ENCODE measurements around the gene MSX2.
"Not testable (repeated sequence)": the region's sequence is repeated elsewhere in the genome, so short reads cannot be mapped to it uniquely, and the experiment has no call there.

MSX2 gene

DNA sequence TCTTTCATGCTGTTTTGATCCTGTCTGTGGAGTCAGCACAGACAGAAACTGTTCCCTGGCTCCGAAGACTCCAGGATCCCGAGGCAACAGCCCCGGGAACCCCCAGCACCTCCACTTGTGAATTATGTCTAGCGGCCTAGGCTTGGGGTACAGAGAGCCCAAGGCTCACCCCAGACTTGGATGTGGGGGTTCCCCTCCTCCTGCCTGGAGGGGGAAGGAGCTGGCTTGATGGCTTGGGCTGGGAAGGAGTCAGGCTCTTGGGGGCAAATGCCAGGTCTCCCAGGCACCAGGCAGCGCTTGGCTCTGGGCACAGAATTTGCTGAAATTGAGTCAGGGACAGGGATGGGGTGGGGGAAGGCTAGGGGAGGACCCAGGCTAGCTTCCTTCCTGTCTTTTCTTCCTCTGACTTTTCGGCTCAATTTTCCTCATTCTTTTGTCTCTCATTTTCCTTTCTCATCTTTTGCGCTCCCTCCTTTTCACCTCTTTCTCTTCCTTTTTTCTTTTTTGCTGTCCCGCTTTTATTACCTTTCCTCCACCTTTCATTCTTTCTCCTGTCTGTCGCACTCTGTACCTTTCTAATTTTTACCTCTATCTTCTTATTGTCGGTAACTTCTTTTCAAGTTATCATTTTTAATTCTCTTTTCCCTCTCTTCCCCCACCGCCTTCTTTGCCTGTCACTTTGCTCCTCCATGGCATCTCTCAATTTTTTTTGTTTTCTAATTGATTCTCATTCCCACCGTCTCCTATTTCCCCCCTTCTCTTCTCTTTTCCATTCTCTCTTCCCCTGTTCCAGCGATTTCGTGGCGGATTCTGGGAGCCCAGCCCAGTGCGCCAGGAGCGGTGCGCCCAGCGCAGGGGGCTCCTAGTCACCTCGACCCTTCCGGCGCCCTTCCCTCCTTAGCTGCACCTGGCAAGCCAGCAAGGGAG is 10.5 kb downstream of the MSX2 start:
- no peak for DNase-seq

DNA sequence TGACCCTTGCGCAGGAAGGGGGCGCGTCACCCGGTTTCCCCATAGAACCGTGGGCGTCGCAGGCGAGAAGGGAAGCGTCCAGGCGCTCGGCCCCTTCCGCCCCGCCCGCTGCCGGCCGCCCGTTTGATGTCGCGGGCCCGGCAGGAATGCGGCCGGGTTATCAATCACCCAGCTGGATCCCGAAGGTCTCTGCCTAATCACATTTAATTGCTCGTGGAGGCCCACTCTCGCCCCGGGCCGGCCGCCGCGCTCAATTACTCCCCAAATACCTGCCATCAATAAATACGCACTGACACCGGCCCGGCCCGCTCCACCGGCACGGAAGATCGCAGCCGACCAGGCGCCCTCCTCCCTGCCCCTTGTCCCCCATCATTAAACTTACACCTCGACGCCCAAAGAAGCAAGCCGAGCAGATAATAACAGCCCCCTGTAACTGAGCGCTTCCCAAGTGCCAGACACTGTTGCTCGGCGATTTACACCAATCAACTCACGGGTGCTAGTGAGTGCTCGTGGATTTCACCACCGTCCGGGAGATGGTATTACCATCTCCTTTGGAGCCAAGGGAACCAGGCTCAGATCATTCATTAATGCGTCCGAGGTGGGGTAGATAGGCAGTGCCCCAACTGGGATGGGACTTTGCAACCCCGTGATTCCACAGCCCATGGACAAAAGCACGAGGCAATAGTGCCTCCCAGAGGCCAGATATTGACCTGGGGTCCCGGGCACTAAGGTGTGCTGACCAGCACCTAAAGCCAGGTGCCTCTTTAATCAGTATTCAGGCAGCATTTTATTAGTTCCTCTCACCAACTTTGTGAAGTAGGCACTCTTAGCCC is 11.3 kb downstream of the MSX2 start:
- DNase-seq = no peak

DNA sequence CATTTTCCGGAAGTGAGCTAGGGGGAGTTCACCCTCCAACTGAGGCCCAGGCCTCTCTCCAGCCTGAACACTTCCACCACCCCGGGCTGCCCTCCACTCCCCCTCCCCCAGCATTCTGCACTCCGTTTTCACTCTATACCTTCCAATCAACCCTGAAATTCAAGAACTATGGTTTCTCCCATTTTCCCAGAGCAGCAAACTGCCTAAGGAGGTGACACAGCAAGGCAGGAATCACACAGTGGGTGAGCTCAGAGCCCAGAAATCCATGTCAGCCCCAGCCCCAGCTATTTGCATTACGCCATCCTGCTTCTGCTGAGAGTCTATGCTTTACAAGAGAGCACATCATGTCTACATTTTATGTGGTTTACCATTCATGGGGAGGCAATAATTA is 11.9 kb downstream of the MSX2 start:
- DNase-seq = no peak

DNA sequence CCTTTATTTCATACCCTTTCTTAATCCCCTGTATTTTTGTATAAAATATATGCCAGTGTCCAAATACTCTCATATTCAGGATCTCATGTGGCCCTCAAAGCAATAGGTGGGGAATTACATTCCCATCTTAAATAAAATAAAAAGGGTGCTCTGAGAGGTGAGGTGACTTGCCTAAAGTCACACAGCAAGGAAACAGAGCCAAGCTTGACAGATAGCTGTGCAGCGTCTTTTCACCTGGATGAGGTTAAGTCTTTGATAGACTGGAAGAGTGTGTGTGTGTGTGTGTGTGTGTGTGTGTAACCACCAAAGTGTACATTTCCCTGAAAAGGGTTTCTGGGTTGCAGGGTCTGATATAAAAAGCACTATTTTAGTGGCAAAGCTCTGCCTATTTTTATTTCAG is 12.4 kb downstream of the MSX2 start:
- DNase-seq = no peak

DNA sequence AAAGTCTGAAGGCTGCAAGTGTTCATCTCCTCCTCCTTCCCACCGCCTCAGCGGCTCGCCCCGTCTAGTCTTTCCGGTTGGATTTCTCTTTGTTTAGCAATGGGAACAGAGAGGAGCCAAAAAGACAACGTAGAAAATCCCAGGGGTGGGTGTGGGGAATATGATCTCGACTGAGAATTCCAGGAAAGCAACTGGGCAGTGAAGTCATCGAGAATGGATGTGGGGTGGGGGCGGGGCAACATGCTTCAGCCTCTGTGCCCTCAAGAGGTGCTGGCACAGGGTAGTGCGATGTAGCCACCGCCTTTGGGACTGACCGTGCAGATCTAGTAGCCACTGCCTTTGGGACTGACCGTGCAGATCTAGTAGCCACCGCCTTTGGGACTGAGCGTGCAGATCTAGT is 12.9 kb downstream of the MSX2 start:
- DNase-seq = no peak

DNA sequence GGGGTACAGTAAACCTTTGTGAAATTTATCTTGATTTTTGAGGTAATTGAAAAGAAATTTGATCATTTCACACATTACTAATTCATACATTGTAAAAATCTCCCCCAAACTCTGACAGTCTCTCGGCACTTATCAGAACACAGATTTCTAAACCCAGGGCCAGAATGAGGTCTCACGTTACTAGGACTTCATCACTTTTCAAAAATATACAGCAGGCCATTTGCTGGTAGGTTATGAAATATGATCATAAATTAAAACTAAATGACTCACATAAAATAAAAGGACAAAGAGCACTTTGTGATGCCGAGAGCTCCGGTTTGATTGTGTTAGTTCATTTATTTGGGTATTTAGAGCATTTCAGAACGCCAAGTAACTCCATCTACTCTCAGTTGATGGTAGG is 17.0 kb downstream of the MSX2 start:
- no peak for DNase-seq

DNA sequence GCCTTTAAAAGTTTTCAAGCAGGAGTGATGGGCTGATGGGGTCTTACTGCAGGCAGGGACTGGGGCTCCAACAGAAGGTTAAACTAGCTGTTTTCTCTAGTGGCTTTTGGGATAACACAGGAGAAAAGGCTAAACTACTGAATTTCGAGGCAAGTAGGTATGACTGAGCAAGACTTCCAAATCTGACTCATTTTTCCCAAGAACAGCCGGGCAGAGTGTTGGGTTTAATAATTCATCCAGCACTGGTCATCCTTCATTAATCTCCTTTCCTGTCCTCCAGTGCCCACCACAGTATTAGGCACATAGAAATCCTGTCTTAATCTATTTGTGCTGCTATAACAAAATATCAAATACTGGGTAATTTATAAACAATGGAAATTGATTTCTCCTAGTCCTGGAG is 20.5 kb downstream of the MSX2 start:
- no peak for DNase-seq

DNA sequence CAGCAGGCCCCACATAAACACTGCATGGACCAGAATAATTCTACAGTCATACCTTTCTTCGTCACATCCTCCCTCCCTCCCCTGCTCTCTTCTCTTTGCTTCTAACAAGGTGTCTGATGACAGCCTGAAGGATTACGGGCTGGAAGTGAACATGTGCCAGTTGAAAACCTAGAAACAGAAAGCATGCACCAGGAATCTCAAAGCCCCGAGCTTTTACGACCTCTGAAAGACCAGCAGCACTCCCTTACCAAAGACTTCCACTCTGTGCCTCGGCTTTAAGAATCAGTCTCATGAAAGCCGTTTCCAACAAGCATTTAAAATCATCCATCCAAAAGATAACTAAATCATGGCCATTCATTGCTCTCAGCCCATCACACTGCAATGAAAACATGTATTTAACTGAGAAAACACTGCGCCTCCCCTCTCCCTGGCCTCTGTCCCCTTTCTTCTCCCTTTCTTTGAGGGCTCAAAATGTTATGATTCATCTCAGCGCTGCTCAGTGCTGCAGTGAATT is 21.3 kb downstream of the MSX2 start:
- no peak for DNase-seq

DNA sequence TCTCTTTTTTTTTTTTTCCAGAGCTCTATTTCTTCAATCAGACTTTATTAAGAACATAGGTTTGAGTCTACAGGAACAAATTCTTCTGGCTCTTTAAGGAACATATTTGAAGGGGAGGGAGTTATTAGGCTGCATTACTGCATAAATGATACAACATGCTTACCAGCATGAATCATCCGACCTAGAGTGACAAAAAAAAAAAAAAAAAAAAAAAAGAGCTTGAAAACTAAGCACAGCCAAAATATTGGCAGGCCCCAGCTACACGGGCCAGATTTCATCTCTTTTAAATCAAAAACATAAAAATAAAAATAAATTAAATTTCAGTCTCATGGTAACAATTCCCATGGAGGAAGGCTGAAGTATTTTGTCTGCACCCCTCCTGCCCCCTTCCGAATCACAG is 26.3 kb downstream of the MSX2 start:
- no peak for DNase-seq

DNA sequence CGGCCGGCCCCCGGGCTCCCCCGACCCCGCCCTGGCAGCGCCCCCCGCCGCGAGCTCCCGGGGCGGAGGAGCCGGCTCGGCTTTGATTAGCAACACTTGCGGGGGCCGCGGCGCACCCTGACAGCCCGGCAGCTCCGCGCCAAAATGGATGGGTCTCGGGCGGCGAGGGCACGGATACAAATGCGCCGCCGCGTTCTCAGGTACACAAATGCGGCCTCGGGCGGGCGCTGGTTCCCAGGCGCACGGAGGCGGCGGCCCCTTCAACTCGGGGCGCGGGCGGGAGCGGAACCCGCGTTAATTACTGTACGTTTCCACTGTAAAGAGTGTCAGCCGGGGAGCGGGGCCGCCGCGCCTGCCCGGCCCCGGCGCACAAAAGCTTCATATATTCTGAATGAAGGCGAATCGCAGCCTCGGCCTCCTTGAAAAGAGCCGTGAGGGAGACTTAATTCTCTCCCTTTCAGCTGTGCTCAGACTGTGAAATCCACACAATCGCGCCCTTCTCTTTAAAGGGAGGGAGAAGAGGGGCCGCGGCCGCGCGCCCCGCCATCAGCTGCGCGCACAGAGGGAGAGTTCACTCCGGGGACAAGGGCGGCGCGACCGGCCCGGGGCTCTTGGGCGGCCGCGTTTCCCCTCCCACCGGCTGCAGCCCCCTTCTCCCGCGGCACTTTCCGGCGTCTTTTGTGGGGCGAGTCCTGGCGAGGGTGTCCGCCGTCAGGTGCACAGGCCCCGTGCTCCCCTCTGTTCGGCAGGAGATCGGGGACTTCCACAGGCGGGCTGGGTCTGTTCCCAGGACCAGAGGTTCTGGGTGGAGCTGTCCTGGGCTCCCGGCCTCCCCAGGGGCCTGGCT is 27.0 kb downstream of the MSX2 start:
- DNase-seq = no peak

DNA sequence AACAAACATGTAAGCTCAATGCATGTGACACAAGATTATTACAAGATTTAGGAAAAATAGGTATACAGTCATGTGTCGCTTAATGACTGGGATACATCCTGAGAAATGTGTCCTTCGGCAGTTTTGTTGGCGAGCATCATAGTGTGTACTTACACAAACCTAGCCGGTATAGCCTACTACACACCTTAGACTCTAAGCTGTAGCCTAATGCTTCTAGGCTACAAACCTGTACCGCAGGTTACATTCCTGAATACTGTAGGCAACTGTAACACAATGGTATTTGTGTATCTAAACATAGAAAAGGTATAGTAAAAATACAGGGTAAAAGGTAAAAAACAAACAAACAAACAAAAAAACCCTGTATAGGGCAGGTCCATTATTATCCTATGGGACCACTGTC is 27.7 kb downstream of the MSX2 start:
- no peak for DNase-seq

DNA sequence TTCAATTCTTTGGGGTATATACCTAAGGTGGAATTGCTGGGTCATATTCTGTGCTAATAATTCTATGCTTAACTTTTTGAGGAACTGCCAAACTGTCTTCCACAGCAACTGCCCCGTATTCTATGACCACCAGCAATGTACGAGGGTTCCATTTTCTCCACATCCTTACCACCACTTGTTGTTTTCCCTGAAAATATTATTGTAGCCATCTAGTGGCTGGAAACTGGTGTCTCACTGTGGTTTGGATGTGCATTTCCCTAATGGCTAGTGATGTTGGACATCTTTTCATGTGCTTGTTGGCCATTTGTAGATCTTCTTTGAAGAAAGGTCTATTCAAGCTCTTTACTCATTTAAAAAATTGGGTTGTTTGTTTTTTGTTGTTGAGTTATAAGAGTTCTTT is 30.7 kb downstream of the MSX2 start:
- no peak for DNase-seq

DNA sequence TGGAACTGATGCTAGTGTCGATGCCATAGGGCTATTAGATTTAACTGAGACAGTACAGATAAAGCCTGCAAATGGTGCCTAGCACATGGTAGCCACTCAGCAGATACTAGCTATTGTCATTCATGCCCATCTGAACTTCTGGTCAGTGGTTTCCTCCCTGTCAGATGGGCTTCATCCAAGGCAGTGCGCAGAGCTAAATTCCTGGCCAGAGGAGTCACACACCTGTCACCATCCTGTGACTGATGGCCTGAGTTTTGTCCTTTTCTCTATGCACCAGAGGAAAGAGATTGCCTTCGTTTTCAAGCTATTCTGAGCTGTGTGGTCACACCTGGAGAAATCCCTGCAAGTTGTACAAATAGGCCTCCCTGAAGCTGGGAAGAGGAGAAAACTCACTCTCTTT is 34.7 kb downstream of the MSX2 start:
- DNase-seq = no peak

DNA sequence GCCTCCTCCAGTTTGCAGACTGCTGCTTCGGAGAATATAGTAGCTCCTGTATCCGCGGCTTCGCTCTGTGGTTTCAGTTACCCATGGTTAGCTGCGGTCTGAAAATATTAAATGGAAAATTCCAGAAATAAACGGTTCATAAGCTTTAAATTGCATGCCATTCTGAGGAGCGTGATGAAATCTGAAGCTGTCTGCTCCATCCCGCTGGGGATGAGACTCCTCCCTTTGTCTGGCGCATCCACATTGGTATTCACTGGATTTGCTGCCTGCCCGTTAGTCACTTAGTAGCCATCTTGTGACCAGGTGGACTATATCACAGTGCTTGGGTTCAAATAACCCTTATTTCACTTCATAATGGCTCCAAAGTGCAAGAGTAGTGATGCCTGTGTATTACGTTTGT is 36.3 kb downstream of the MSX2 start:
- no peak for DNase-seq

DNA sequence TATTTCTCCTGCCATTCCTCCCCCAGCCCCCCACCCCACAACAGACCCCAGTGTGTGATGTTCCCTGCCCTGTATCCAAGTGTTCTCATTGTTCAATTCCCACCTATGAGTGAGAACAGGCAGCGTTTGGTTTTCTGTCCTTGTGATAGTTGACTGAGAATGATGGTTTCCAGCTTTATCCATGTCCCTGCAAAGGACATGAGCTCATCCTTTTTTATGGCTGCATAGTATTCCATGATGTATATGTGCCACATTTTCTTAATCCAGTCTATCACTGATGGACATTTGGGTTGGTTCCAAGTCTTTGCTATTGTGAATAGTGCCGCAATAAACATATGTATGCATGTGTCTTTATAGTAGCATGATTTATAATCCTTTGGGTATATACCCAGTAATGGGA is 37.0 kb downstream of the MSX2 start:
- not testable (repeated sequence) for DNase-seq

DNA sequence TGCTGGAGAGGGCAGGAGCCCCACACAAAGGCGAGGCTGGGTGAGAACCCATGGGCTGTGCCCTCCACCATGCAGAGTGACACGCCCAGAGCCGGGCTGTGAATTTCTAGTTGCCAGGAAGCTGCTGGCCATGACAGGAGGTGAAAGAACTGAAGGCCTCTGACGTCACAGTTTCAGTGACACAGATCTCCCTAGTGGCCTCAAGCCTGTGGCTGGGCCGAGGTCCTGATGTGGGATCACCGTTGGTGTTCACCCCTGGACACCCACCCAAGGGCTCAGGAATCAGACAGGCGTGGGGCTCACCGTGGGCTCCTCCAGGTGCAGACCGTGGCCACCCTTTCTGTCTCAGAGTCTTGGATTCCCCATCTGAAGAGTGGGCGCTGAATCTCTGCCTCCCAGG is 39.9 kb downstream of the MSX2 start:
- DNase-seq = no peak

DNA sequence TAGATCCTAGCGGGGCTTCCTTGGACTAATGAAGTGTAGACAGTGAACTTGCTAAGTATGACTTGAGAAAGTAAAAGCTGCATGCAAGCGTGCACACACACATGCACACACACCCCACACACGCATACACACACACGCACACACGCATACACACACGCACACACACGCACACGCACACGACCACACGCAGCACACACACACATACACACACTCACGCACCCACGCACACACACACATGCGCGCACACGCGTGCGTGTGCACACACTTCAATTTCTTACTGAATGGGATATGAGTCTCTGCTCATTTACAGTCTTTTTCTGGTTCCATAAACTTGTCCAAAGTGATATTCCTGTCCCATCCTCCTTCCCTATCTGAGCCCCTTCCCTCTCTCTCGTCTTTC is 41.2 kb downstream of the MSX2 start:
- DNase-seq = no peak

DNA sequence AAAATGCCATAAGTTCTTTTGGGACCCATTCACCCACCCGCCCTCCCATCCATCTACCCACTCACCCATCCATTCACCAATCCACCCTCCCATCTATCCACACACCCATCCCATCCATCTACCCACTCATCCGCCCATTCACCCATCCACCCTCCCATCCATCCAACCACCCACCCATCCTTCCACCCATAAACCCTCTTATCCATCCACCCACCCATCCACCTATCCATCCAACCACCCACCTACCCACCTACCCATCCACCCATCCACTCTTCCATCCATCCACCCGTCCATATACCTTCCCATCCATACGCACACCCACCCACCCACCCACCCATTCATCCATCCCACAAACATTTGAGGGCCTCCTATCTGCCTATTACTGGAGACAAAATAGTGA is 43.3 kb downstream of the MSX2 start:
- DNase-seq = no peak

DNA sequence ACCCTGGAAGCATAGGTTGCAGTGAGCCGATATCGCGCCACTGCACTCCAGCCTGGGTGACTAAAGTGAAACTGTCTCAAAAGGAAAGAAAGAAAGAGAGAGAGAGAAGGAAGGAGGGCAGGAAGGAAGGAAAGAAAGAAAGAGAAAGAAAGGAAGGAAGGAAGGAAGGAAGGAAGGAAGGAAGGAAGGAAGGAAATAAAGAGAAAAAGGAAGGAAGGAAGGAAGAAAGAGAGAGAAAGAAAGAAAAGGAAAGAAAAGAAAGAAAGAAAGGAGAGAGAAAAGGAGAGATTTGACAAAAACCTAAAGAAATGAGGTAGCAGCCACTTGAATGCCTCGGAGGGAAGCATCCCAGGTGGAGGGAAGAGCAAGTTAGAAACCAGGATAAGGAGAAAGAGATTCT is 44.6 kb downstream of the MSX2 start:
- no peak for DNase-seq

DNA sequence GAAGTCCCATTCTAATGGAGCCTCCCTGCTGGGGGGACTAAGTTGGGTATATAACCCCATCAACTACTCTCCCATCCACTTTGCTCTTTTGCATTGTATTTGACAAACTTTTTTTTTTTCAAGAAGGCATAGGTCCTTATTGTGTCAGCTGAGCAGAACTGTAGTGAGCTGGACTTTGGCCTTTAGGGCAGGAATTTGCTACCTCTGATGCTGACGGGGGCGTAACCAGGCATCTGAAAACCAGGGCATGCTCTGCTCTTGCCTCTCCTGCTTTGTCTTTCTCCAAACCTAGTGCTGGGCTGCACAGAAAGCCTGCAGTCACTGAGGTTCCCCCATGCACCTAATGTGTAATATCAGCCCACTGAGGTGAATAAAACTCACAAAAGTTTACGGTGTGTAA is 49.0 kb downstream of the MSX2 start:
- DNase-seq = no peak

DNA sequence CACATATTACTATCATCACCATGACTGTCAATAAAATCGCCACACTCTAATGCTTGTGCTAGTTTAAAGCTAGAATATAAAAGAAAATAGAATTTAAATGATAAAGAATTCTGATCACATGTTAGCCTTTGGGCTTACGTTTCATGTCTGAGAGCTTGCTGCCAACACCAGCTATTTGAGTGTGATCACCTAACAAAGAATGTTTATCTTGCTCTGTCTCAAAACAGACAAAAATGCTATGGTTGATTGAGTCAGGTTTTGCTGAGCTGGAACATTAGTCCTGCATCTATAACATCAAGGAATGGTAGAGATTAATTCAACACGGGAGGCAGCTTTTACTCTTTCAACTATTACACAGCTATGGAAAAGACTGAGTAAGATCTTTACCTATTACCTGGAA is 50.7 kb downstream of the MSX2 start:
- no peak for DNase-seq

DNA sequence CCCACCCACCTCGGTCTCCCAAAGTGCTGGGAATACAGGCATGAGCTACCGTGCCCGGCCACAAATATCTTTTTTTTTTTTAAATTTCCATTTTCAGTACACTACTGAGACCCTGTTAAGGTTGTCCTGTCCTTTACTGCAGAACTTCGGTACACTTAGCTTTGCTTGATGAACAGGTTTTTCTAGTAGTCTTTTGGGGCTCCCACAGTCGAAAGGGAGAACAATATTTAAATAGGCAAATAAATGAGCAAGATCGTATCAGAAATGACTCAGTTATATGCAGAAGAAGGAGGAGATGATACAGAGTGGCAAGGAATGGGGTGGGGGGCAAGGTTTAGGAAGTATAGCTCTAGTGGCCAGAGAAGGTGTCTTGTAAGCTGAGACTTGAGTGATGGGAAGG is 52.7 kb downstream of the MSX2 start:
- DNase-seq = no peak

DNA sequence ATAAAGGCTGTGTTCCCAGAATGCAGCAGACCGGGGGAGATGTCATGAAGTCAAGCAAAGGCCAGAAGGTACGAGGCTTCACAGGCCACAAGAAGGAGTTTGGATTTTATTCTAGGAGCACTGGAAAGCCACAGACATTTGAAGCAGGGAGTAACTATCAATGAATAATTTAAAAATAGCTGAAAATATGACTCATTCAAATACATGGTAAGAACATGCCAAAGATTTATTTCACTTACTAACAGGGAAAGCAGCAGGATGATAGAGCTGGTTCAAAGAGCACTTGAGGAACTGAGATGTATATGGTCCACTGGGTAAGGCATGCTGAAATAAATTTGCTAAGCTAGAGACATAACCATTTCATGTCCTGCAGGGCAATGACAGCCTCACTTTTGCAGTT is 53.2 kb downstream of the MSX2 start:
- DNase-seq = no peak
